SK-N-SH (cell line): ENCODE measurements around the gene PCK1. TPM values are rescaled to one million over a fixed set of nuclear protein-coding genes. Genes with fewer than 3 reads are reported as not detected.

Experiments
- CTCF ChIA-PET: fragments of 300-600, 350-600 bp; formaldehyde crosslinking; extraction: SDS; loops from one replicate; lab custom pipeline; 2021; lab: Yijun Ruan, JAX
- POLR2A ChIA-PET: fragments of 350-600 bp; sonication (Branson Sonifier 250); formaldehyde crosslinking; extraction: SDS; loops from one replicate; lab custom pipeline; 2020; ENCODE audit warnings: antibody characterized with exemption, inconsistent platforms; lab: Yijun Ruan, JAX
- DNase-seq: peaks from one replicate; pipeline ENCODE4 v3.0.0; 2012
- H2AFZ ChIP-seq: fragments of 200-600 bp; sonication (generic); 2 replicates; pipeline ENCODE4 v1.8.1; 2016; ENCODE audit warnings: antibody characterized with exemption, mild to moderate bottlenecking, low read depth
- H3F3A ChIP-seq: fragments of 200-600 bp; sonication (generic); replicated peaks from 2 replicates; pipeline ENCODE3; 2016; ENCODE audit warnings: antibody characterized with exemption, mild to moderate bottlenecking; ENCODE audit not compliant: insufficient read depth
- H3K27ac ChIP-seq, 2 experiments: fragments of 200-500 bp in 1 of 2; fragments of 200-600 bp in 1 of 2; sonication (Bioruptor generic) in 1 of 2; sonication (generic), shearing (Covaris generic) in 1 of 2; 2 replicates each; pipeline versions ENCODE4 v1.5.1 to v1.6.1; 2014 to 2016; ENCODE audit warnings: low read depth in 2 of 2, inconsistent platforms in 1 of 2, low read length in 1 of 2, mild to moderate bottlenecking in 1 of 2, mixed read lengths in 1 of 2
- H3K27me3 ChIP-seq: fragments of 200-600 bp; sonication (generic), shearing (Covaris generic); 2 replicates; pipeline ENCODE4 v1.6.1; 2016; ENCODE audit warnings: mixed run types; ENCODE audit not compliant: insufficient read depth
- H3K36me3 ChIP-seq, 2 experiments: fragments of 200-500 bp in 1 of 2; fragments of 200-600 bp in 1 of 2; sonication (Bioruptor generic) in 1 of 2; sonication (generic) in 1 of 2; replicated peaks in 1 of 2; 2 replicates each; pipeline versions ENCODE3 to v1.5.1; 2014 to 2016; ENCODE audit warnings: low read length in 1 of 2, mild to moderate bottlenecking in 1 of 2; ENCODE audit not compliant: insufficient read depth in 2 of 2, control insufficient read depth in 1 of 2
- H3K4me1 ChIP-seq, 2 experiments: fragments of 200-500 bp in 1 of 2; fragments of 200-600 bp in 1 of 2; sonication (Bioruptor generic) in 1 of 2; sonication (generic), shearing (Covaris generic) in 1 of 2; 2 replicates each; pipeline versions ENCODE4 v1.5.1 to v1.6.1; 2014 to 2016; ENCODE audit warnings: low read depth in 1 of 2, low read length in 1 of 2, mixed run types in 1 of 2; ENCODE audit not compliant: insufficient read depth in 2 of 2, control insufficient read depth in 1 of 2
- H3K4me2 ChIP-seq: fragments of 200-600 bp; sonication (generic), shearing (Covaris generic); 2 replicates; pipeline ENCODE4 v1.6.1; 2017; ENCODE audit warnings: mixed run types
- H3K4me3 ChIP-seq, 2 experiments: fragments of 200-500 bp in 1 of 2; fragments of 200-600 bp in 1 of 2; sonication (Bioruptor generic) in 1 of 2; sonication (generic), shearing (Covaris generic) in 1 of 2; 2 replicates each; pipeline versions ENCODE4 v1.5.1 to v1.8.1; 2014 to 2016; ENCODE audit warnings: low read depth in 2 of 2, inconsistent platforms in 1 of 2, low read length in 1 of 2, mild to moderate bottlenecking in 1 of 2, mixed read lengths in 1 of 2, moderate library complexity in 1 of 2
- H3K79me2 ChIP-seq: fragments of 200-600 bp; sonication (generic); 2 replicates; pipeline ENCODE4 v1.8.1; 2017; ENCODE audit warnings: mild to moderate bottlenecking; ENCODE audit not compliant: insufficient read depth
- H3K9ac ChIP-seq: fragments of 200-600 bp; sonication (generic); 2 replicates; pipeline ENCODE4 v1.6.1; 2017; ENCODE audit warnings: mixed run types
- H3K9me2 ChIP-seq: fragments of 200-600 bp; sonication (generic); 2 replicates; pipeline ENCODE4 v1.6.1; 2017; ENCODE audit warnings: mixed run types
- H3K9me3 ChIP-seq: fragments of 200-600 bp; sonication (generic); 2 replicates; pipeline ENCODE4 v1.6.1; 2017; ENCODE audit warnings: mixed run types, mild to moderate bottlenecking, moderate library complexity
- H4K20me1 ChIP-seq: fragments of 200-600 bp; sonication (generic); 2 replicates; pipeline ENCODE4 v1.6.1; 2017; ENCODE audit warnings: mild to moderate bottlenecking, mixed run types; ENCODE audit not compliant: insufficient read depth
- CHD2 ChIP-seq: fragments of 150-350 bp; IDR thresholded peaks from 2 replicates; pipeline ENCODE4 v1.6.1; 2018; ENCODE audit warnings: low read length; ENCODE audit not compliant: partially characterized antibody
- ELF1 ChIP-seq: IDR thresholded peaks from 2 replicates; pipeline ENCODE4 v1.4.0; 2012
- FOSL2 ChIP-seq: IDR thresholded peaks from 2 replicates; pipeline ENCODE4 v1.4.0; 2012; ENCODE audit warnings: low read depth, mild to moderate bottlenecking, moderate library complexity, borderline replicate concordance
- GABPA ChIP-seq: IDR thresholded peaks from 2 replicates; pipeline ENCODE4 v1.4.0; 2012; ENCODE audit warnings: low read depth, mild to moderate bottlenecking
- JUND ChIP-seq: IDR thresholded peaks from 2 replicates; pipeline ENCODE4 v1.4.0; 2012
- NRF1 ChIP-seq: IDR thresholded peaks from 2 replicates; pipeline ENCODE4 v1.6.1; 2012; ENCODE audit warnings: low read depth, mild to moderate bottlenecking, low read length
- PBX3 ChIP-seq: IDR thresholded peaks from 2 replicates; pipeline ENCODE4; 2012
- POLR2AphosphoS5 ChIP-seq: IDR thresholded peaks from 2 replicates; pipeline ENCODE4 v1.6.1; 2012; ENCODE audit warnings: low read depth, low read length
- RAD21 ChIP-seq: IDR thresholded peaks from 2 replicates; pipeline ENCODE4 v1.6.1; 2012; ENCODE audit warnings: mild to moderate bottlenecking, low read length
- REST ChIP-seq: IDR thresholded peaks from 2 replicates; pipeline ENCODE4 v1.6.1; 2012; ENCODE audit warnings: mild to moderate bottlenecking, low read depth, low read length, moderate library complexity
- SIN3A ChIP-seq: IDR thresholded peaks from 2 replicates; pipeline ENCODE4 v1.6.1; 2012; ENCODE audit warnings: low read depth, mild to moderate bottlenecking, low read length, moderate library complexity, borderline replicate concordance
- TAF1 ChIP-seq: IDR thresholded peaks from 2 replicates; pipeline ENCODE4 v1.6.1; 2012; ENCODE audit warnings: low read depth, mild to moderate bottlenecking, low read length, moderate library complexity, borderline replicate concordance
- TCF12 ChIP-seq: IDR thresholded peaks from 2 replicates; pipeline ENCODE4 v1.4.0; 2012
- TEAD4 ChIP-seq: IDR thresholded peaks from 2 replicates; pipeline ENCODE4 v1.4.0; 2012; ENCODE audit warnings: mild to moderate bottlenecking, borderline replicate concordance; ENCODE audit not compliant: insufficient read depth
- USF1 ChIP-seq: IDR thresholded peaks from 2 replicates; pipeline ENCODE4 v1.4.0; 2012; ENCODE audit warnings: low read depth, borderline replicate concordance
- YY1 ChIP-seq: IDR thresholded peaks from 2 replicates; pipeline ENCODE4 v1.4.0; 2012; ENCODE audit warnings: low read depth, mild to moderate bottlenecking
- ZBTB33 ChIP-seq: IDR thresholded peaks from 2 replicates; pipeline ENCODE4 v1.4.0; 2012; ENCODE audit warnings: low read depth, borderline replicate concordance
- WGBS: methylation state at CpG from one replicate; pipeline ENCODE4 v1.1.6; 2017; ENCODE audit warnings: low lambda C conversion rate; 5-methylcytosine and 5-hydroxymethylcytosine counted together
- polyA plus RNA-seq, 3 experiments: library from polyadenylated mRNA; depleted of rRNA; stranded (reverse); fragments of >200 nt; gene quantifications; 2 replicates each; pipeline ENCODE4 v1.2.3, GENCODE V29; 2012

The PCK1 gene
- polyA plus RNA-seq, 1 of the 3 experiments (the other 2 are of a cell fraction), result not detected

- WGBS, result 60% methylated on average over 11 of the region's 11 CpGs
Observed at GRCh38 chr20:57553376-57554018, 7.4 kb upstream of the PCK1 start.

GRCh38 chr20:57555457-57556184 is 5.3 kb upstream of the PCK1 start:
- Histone ChIP-seq H3K4me2 (no peak overlapping the region), H2AFZ (no peak overlapping the region), H3K27ac (no peak overlapping the region), H3K9me3 (no peaks in the 10 kb centered on the region), H3K4me1 (no peaks in the 10 kb centered on the region), H3F3A (no peaks in the 10 kb centered on the region), H3K36me3 (no peaks in the 10 kb centered on the region), H4K20me1 (no peaks in the 10 kb centered on the region), H3K27me3 (peaks cover 31% of the 10 kb centered on the region), H3K9me2 (no peaks in the 10 kb centered on the region), H3K79me2 (no peaks in the 10 kb centered on the region), H3K9ac (no peak overlapping the region), H3K4me3 (no peak overlapping the region)
- ChIA-PET CTCF (interaction anchor here (0.7 to 1.1 kb wide), 2 partner anchors 14 to 30 kb away, joined by 3 read pairs; no protein-coding TSS in a partner anchor), POLR2A (no interaction called here)
- no peak for DNase-seq
- WGBS, result 38% methylated on average over 10 of the region's 11 CpGs
- TF ChIP-seq ELF1 (no peak), JUND (no peak), PBX3 (no peak), FOSL2 (no peak), YY1 (no peak), CHD2 (no peak), SIN3A (no peak), GABPA (no peak), REST (no peak), TCF12 (no peak), TEAD4 (no peak), USF1 (no peak), TAF1 (no peak), POLR2AphosphoS5 (no peak)

More at GRCh38 chr20:57553376-57554018, 7.4 kb upstream of the PCK1 start:
- H3K4me2 ChIP-seq, result no peak overlapping the region
- no peak overlapping the region for H3K9ac ChIP-seq
- H2AFZ ChIP-seq, result no peak overlapping the region
- no peak for DNase-seq
- no peak overlapping the region for H3K4me3 ChIP-seq
- no peaks in the 10 kb centered on the region for H4K20me1 ChIP-seq
- no peaks in the 10 kb centered on the region for H3F3A ChIP-seq
- no peaks in the 10 kb centered on the region for H3K9me3 ChIP-seq
- no peaks in the 10 kb centered on the region for H3K36me3 ChIP-seq
- H3K27me3 ChIP-seq, result peaks cover 15% of the 10 kb centered on the region; the same call in 1 of the 2 replicates
- H3K9me2 ChIP-seq, result no peaks in the 10 kb centered on the region
- H3K4me1 ChIP-seq, result no peaks in the 10 kb centered on the region
- ChIA-PET POLR2A (no interaction called here), CTCF (interaction anchor here (1.0 to 1.6 kb wide), 2 partner anchors 12 to 26 kb away, joined by 3 to 5 read pairs; no protein-coding TSS in a partner anchor)
- H3K79me2 ChIP-seq, result no peaks in the 10 kb centered on the region
- no peak overlapping the region for H3K27ac ChIP-seq
- no peak for TF ChIP-seq ZBTB33
- TF ChIP-seq CHD2, result no peak
- TF ChIP-seq RAD21, result no peak
- no peak for TF ChIP-seq NRF1
